HFF-Myc (cell line): ENCODE data around the gene CYSTM1.

ENCODE experiments used
- DNase-seq: peaks from one replicate; pipeline ENCODE4 v3.0.0-alpha.2; 2011; ENCODE audit warnings: low read depth; ENCODE audit errors: extremely low read depth
- H3K4me3 ChIP-seq: replicated peaks from 2 replicates; pipeline ENCODE4 v1.5.1; 2011; ENCODE audit warnings: low read depth, mild to moderate bottlenecking, control low read depth, low read length
- CTCF ChIP-seq: IDR thresholded peaks from 2 replicates; pipeline ENCODE4 v1.5.1; 2012; ENCODE audit warnings: mild to moderate bottlenecking, low read depth, low read length, control low read depth; ENCODE audit errors: missing control alignments

Gene CYSTM1

GRCh38 chr5:140239939-140240700 lies 65.1 kb downstream of the CYSTM1 start:
- TF ChIP-seq CTCF: peak; percentile 76
- no peak for DNase-seq
- no peak overlapping the region for H3K4me3 ChIP-seq

DNA sequence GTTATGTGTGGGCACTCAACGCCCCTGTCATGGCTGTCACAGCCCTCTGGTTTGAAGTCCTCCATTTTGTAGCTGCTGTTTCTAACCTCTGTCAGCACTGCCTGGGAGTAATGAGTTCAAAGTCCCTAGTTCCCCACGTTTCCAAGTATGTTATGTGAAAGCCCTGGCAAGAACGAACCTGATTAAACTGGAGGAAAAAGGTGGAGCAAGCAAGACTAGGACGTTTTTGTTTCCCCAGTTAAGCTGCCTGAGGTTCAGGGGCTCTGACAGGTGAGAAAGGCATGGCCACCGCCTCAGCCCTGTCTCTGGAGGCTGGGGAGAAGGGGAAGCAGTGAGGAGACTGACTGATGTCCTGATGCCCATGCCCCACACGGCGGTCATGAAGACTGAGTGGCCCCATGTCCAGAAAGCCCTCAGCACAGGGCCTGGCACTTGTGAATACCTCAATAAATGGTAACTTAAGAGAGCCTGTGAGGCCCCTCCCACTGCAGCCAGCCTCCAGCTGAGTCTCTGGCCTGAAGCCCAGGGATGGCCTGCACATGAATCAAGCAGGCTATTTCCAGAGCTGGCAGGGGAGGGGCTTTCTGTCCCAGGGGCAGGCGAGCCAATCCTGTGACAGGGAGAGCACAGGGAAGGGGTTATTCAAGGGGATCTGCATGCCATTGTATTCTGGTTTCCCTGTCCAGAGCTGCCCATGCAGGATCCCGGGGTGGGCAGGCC lies 66.2 kb downstream of the CYSTM1 start:
- no peak overlapping the region for H3K4me3 ChIP-seq
- peak; percentile 61 for DNase-seq
- TF ChIP-seq CTCF: no peak

GRCh38 chr5:140242099-140242498 lies 67.1 kb downstream of the CYSTM1 start:
- no peak overlapping the region for H3K4me3 ChIP-seq
- no peak for TF ChIP-seq CTCF
- DNase-seq: no peak

DNA sequence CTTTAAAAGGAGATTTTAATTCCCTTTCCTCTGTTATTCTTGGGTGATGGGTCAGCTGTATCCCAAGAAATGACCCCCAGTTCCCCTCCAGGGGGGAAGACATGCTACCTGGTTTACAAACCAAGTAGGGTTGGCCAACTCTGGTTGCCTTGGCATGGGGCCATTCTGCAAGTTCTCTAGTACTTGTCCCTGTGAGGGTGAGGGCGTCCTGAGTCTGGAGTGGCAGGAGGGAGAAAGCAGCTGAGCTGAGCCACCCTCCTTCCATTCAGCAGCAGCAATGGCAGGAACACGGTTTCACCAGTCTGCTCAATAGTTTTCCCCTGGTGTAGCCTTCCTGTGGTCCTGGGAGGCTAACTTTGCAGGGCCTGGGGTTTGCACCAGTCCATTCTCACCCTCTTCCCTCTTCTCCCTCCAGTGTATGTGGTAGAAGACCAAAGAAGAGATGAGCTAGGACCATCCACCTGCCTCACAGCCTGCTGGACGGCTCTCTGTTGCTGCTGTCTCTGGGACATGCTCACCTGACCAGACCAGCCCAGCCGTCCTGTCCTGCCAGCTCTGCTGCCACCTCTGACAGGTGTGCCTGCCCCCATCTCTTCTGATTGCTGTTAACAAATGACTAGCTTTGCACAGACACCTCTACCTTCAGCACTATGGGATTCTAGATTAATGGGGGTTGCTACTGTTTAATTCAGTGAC lies 68.0 kb downstream of the CYSTM1 start:
- no peak overlapping the region for H3K4me3 ChIP-seq
- no peak for DNase-seq
- TF ChIP-seq CTCF: no peak

GRCh38 chr5:140243706-140244250 lies 68.8 kb downstream of the CYSTM1 start:
- no peak for DNase-seq

More at GRCh38 chr5:140243706-140244250, 68.8 kb downstream of the CYSTM1 start:
- no peak overlapping the region for H3K4me3 ChIP-seq
- TF ChIP-seq CTCF: no peak
